Spinal cord (tissue), 10 donors: ENCODE data around the gene ADGRL3. TPM values are rescaled to one million over a fixed set of nuclear protein-coding genes. Genes with fewer than 3 reads are reported as not detected.

Source experiments
- DNase-seq, 6 donors: peaks; one replicate each; pipeline versions ENCODE4 v3.0.0 to v3.0.0-alpha.2; 2013 to 2015; ENCODE audit warnings: low spot score in 6 of 6, low read depth in 4 of 6
- H3K27ac ChIP-seq: one replicate; pipeline ENCODE4 v1.5.1; 2013; ENCODE audit warnings: low read depth, low read length, control low read depth
- H3K27me3 ChIP-seq: one replicate; pipeline ENCODE4 v1.6.1; 2013; ENCODE audit warnings: low read length; ENCODE audit not compliant: control insufficient read depth, insufficient read depth
- H3K36me3 ChIP-seq: one replicate; pipeline ENCODE4 v1.6.1; 2013; ENCODE audit warnings: low read length; ENCODE audit not compliant: control insufficient read depth, insufficient read depth
- H3K4me1 ChIP-seq: one replicate; pipeline ENCODE4 v1.6.1; 2013; ENCODE audit warnings: low read length; ENCODE audit not compliant: control insufficient read depth, insufficient read depth
- H3K4me3 ChIP-seq: one replicate; pipeline ENCODE4 v1.5.1; 2013; ENCODE audit warnings: low read depth, low read length, control low read depth
- H3K9me3 ChIP-seq: one replicate; pipeline ENCODE4 v1.6.1; 2013; ENCODE audit warnings: low read length; ENCODE audit not compliant: control insufficient read depth, insufficient read depth
- WGBS: methylation state at CpG from one replicate; pipeline ENCODE4 v1.1.5; 2013; ENCODE audit warnings: missing lambda C conversion rate; ENCODE audit not compliant: insufficient coverage; 5-methylcytosine and 5-hydroxymethylcytosine counted together
- polyA plus RNA-seq, 2 donors: library from polyadenylated mRNA; unstranded; fragments of 120-200 nt; gene quantifications; one replicate each; pipeline ENCODE4 v1.2.1, GENCODE V29; 2013; ENCODE audit not compliant: insufficient read length in 2 of 2
- total RNA-seq, 2 donors: library from RNA; depleted of rRNA in 1 of 2; stranded (reverse); fragments of 120-200 nt in 1 of 2; fragments of >200 nt in 1 of 2; gene quantifications; one replicate each; pipeline versions ENCODE4 v1.2.3 to v1.2.4, GENCODE V29; 2013 to 2014
- donor health status: healthy.

The ADGRL3 gene
- total and polyA plus RNA-seq, 4 donors, result 76.2 to 220 (median 114) TPM

DNA sequence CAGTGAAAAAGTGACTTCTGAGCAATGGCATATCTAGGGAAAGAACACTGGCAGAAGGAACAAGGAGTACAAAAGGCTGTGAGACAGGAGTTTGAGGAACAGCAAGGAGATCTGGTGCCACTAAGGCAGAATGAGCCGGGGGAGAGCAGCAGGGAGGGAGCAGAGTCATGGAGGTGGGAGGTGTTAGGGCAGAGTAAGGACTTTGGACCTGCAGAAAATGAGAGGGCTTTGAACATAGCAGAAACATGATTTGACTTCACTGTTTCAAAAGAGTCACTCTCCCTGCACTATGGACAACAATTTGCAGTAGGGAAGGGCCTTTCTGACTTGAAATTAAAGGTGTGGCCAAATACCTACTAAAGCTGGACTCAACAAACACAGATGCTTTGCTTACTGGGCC lies 356.2 kb downstream of the ADGRL3 start:
- no peaks in the 10 kb centered on the region for H3K36me3 ChIP-seq
- H3K27me3 ChIP-seq, result no peaks in the 10 kb centered on the region
- H3K4me1 ChIP-seq, result no peaks in the 10 kb centered on the region
- DNase-seq, result no peak
- no peak overlapping the region for H3K4me3 ChIP-seq
- H3K9me3 ChIP-seq, result no peaks in the 10 kb centered on the region
- no peak overlapping the region for H3K27ac ChIP-seq
- WGBS, result 87% methylated on average over 1 of the region's 1 CpG

GRCh38 chr4:61559396-61559795 lies 359.3 kb downstream of the ADGRL3 start:
- Histone ChIP-seq H3K4me1 (no peaks in the 10 kb centered on the region), H3K4me3 (no peak overlapping the region), H3K36me3 (no peaks in the 10 kb centered on the region), H3K27ac (no peak overlapping the region), H3K27me3 (no peaks in the 10 kb centered on the region), H3K9me3 (peaks cover 4% of the 10 kb centered on the region)
- 95% methylated on average over 2 of the region's 3 CpGs for WGBS
- peak in 1 of 6 donors; percentile 56 for DNase-seq

DNA sequence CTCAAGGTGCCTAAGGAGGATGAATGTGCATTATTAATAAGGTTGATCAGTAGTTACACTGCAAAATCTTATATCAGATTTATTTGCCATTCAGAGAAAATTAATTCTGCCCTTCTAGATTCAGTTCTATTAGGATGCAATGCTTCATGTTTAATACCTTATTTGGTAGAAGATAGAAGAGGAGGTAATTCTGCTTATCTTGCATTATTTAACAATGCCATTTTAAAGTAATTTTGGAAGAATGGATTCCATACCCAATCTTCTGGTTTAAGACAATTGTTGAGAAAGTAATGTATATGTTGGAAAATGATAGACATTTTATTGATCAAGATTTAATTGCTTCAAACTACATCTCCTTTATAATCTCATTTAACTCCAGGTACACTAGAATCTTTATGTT lies 360.9 kb downstream of the ADGRL3 start:
- no peak overlapping the region for H3K4me3 ChIP-seq
- H3K27ac ChIP-seq, result no peak overlapping the region
- no peaks in the 10 kb centered on the region for H3K27me3 ChIP-seq
- no peak for DNase-seq
- H3K36me3 ChIP-seq, result no peaks in the 10 kb centered on the region
- H3K9me3 ChIP-seq, result peaks cover 4% of the 10 kb centered on the region
- no peaks in the 10 kb centered on the region for H3K4me1 ChIP-seq

- H3K9me3 ChIP-seq, result no peaks in the 10 kb centered on the region
- no peaks in the 10 kb centered on the region for H3K27me3 ChIP-seq
- H3K27ac ChIP-seq, result no peak overlapping the region
- H3K36me3 ChIP-seq, result no peaks in the 10 kb centered on the region
- no CpG with 5 or more reads among the region's 2 CpGs for WGBS
- no peak overlapping the region for H3K4me3 ChIP-seq
- H3K4me1 ChIP-seq, result no peaks in the 10 kb centered on the region
- DNase-seq, result no peak
Measured at GRCh38 chr4:61571761-61572559, 371.8 kb downstream of the ADGRL3 start.

DNA sequence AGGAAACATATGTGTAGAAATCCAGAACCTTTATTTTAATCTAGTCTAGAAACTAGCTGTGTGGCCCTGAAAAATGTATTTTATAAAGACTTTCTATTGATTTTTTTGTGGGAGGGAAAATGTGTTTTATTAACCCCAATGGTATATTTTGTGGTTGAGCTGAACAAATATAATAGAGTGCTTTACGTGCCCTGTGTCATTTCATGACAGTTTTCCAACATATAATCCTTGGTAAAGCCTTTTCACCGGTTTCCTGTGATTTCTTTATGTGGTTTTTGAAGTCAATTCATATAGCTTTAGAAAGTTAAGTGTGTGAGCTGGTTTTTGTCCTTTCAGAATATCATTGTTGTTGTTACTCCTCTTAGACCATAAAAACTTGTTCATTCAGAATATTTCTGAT lies 375.7 kb downstream of the ADGRL3 start:
- H3K4me3 ChIP-seq, result no peak overlapping the region
- no peak overlapping the region for H3K27ac ChIP-seq
- no peaks in the 10 kb centered on the region for H3K36me3 ChIP-seq
- DNase-seq, result no peak
- H3K4me1 ChIP-seq, result no peaks in the 10 kb centered on the region
- no CpG with 5 or more reads among the region's 2 CpGs for WGBS
- H3K27me3 ChIP-seq, result no peaks in the 10 kb centered on the region
- H3K9me3 ChIP-seq, result no peaks in the 10 kb centered on the region

GRCh38 chr4:61579786-61580185 lies 379.7 kb downstream of the ADGRL3 start:
- H3K4me1 ChIP-seq, result no peaks in the 10 kb centered on the region
- no peaks in the 10 kb centered on the region for H3K36me3 ChIP-seq
- H3K4me3 ChIP-seq, result no peak overlapping the region
- WGBS, result no CpG with 5 or more reads among the region's 1 CpG
- peak in 1 of 6 donors; percentile 28 for DNase-seq
- H3K27ac ChIP-seq, result no peak overlapping the region
- H3K27me3 ChIP-seq, result no peaks in the 10 kb centered on the region
- H3K9me3 ChIP-seq, result no peaks in the 10 kb centered on the region

- H3K36me3 ChIP-seq, result no peaks in the 10 kb centered on the region
- H3K27me3 ChIP-seq, result no peaks in the 10 kb centered on the region
- WGBS, result no CpG with 5 or more reads among the region's 5 CpGs
- DNase-seq, result no peak
- no peaks in the 10 kb centered on the region for H3K4me1 ChIP-seq
- no peaks in the 10 kb centered on the region for H3K9me3 ChIP-seq
- H3K4me3 ChIP-seq, result no peak overlapping the region
- no peak overlapping the region for H3K27ac ChIP-seq
Measured at GRCh38 chr4:61580721-61581377, 380.7 kb downstream of the ADGRL3 start.

DNA sequence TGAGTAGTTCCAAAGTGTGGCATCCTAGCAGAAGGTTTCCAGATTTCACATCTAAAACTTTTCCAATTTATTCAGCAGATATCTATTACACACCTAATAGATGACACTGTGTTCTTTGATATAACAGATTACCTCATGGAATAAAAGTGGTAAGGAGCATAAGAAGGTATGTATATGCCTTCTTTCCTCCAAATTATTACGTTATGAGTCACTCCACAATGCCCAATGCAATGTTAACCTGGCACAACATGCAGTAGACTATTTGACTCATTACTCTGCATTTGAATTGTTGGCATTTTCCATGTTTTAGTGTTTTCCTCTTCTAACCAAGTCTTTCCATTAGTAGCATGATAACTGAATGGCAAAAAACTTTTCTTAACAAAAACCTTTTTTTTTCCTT lies 383.6 kb downstream of the ADGRL3 start:
- DNase-seq, result no peak
- H3K36me3 ChIP-seq, result no peaks in the 10 kb centered on the region
- no peak overlapping the region for H3K4me3 ChIP-seq
- no peaks in the 10 kb centered on the region for H3K4me1 ChIP-seq
- H3K27ac ChIP-seq, result no peak overlapping the region
- WGBS, result 100% methylated on average over 1 of the region's 1 CpG
- H3K27me3 ChIP-seq, result no peaks in the 10 kb centered on the region
- no peaks in the 10 kb centered on the region for H3K9me3 ChIP-seq

DNA sequence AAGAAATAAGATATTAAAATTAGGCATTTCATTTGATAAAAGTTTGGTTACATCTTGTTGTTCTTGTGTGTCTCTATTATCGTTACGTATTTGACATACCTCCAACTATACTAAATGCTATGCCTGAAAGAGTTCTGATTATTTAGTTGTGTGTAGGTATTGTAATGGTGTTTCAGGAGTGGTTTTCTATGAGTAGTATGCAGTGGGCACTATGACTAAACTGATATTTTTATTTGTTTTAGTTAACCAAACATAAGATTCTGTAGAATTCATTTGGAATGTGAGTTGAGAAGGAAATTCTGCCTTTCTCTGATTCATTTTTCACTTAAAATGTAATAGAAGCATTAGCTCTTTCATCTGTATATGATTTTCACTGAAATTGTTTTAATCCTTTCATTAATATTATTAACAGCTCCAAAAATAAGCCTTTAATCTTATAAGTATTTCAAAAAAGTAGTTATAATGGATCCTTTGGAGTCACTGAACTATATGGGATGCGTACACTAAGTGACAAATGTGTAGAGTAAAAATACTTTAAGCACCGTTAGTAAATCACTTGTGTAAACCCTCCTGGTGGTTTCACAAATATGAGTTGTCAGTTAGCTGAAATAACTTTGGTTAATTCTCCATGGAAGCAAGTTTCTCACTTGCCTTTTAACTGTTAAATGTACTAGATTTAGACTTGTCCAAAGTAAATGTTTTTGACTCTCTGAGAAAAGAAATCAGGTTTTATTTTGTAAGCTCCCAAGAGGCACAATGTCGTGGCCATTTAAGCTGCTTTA lies 388.7 kb downstream of the ADGRL3 start:
- H3K9me3 ChIP-seq, result no peaks in the 10 kb centered on the region
- H3K4me3 ChIP-seq, result no peak overlapping the region
- no peak for DNase-seq
- no peaks in the 10 kb centered on the region for H3K27me3 ChIP-seq
- no peak overlapping the region for H3K27ac ChIP-seq
- H3K36me3 ChIP-seq, result no peaks in the 10 kb centered on the region
- no CpG with 5 or more reads among the region's 5 CpGs for WGBS
- H3K4me1 ChIP-seq, result no peaks in the 10 kb centered on the region
